Astrocyte (in vitro differentiated cells and primary cell): ENCODE data around the gene TFAP2D. TPM values are rescaled to one million over a fixed set of nuclear protein-coding genes. Genes with fewer than 3 reads are reported as not detected.
A peak's percentile ranks its signal among the peaks of the same experiment; 100 is the strongest.

Source experiments
- DNase-seq: peaks from one replicate; pipeline ENCODE4 v3.0.0-alpha.2; 2010; ENCODE audit warnings: low read depth
- FAIRE-seq: peaks from 2 replicates; lab custom pipeline; 2011; peaks lifted over from hg19 to GRCh38; lab: Jason Lieb, UNC
- H2AFZ ChIP-seq: 2 replicates; pipeline ENCODE4 v1.6.0; 2012; ENCODE audit warnings: low read depth, low read length, inconsistent platforms
- H3K27ac ChIP-seq: 2 replicates; pipeline ENCODE4 v1.5.1; 2011; ENCODE audit warnings: low read depth, low read length, inconsistent platforms
- H3K27me3 ChIP-seq: 2 replicates; pipeline ENCODE4 v1.6.0; 2011; ENCODE audit warnings: low read length, inconsistent platforms; ENCODE audit not compliant: insufficient read depth
- H3K36me3 ChIP-seq: 2 replicates; pipeline ENCODE4 v1.5.1; 2011; ENCODE audit warnings: low read length, inconsistent platforms; ENCODE audit not compliant: insufficient read depth
- H3K4me1 ChIP-seq: 2 replicates; pipeline ENCODE4 v1.5.1; 2011; ENCODE audit warnings: low read length, inconsistent platforms; ENCODE audit not compliant: insufficient read depth
- H3K4me2 ChIP-seq: 2 replicates; pipeline ENCODE4 v1.6.0; 2012; ENCODE audit warnings: low read length, inconsistent platforms
- H3K4me3 ChIP-seq: 2 replicates; pipeline ENCODE4 v1.5.1; 2011; ENCODE audit warnings: low read depth, mild to moderate bottlenecking, low read length, inconsistent platforms; ENCODE audit not compliant: insufficient read depth
- H3K79me2 ChIP-seq: 2 replicates; pipeline ENCODE4 v1.6.0; 2012; ENCODE audit warnings: mild to moderate bottlenecking, low read length, inconsistent platforms; ENCODE audit not compliant: insufficient read depth
- H3K9ac ChIP-seq: 2 replicates; pipeline ENCODE4 v1.6.0; 2012; ENCODE audit warnings: mild to moderate bottlenecking, low read length, inconsistent platforms
- H3K9me3 ChIP-seq: 2 replicates; pipeline ENCODE4 v1.5.1; 2012; ENCODE audit warnings: low read depth, mild to moderate bottlenecking, low read length, inconsistent platforms; ENCODE audit not compliant: insufficient read depth
- H4K20me1 ChIP-seq: 2 replicates; pipeline ENCODE4 v1.6.0; 2012; ENCODE audit warnings: low read length, inconsistent platforms; ENCODE audit not compliant: insufficient read depth
- H3K27ac Mint-ChIP-seq: one replicate; pipeline ENCODE4 v1.8.0; 2021; ENCODE audit warnings: mild to moderate bottlenecking, mixed read lengths; ENCODE audit not compliant: unreplicated experiment
- H3K27me3 Mint-ChIP-seq: one replicate; pipeline ENCODE4 v1.8.0; 2021; ENCODE audit warnings: low read depth, mixed read lengths; ENCODE audit not compliant: unreplicated experiment
- H3K36me3 Mint-ChIP-seq: one replicate; pipeline ENCODE4 v1.8.0; 2021; ENCODE audit warnings: low read depth, mixed read lengths; ENCODE audit not compliant: unreplicated experiment
- H3K4me1 Mint-ChIP-seq: one replicate; pipeline ENCODE4 v1.8.0; 2021; ENCODE audit warnings: low read depth, mixed read lengths; ENCODE audit not compliant: unreplicated experiment
- H3K4me3 Mint-ChIP-seq: one replicate; pipeline ENCODE4 v1.8.0; 2021; ENCODE audit warnings: mild to moderate bottlenecking, moderate library complexity, mixed read lengths; ENCODE audit not compliant: unreplicated experiment
- H3K9me3 Mint-ChIP-seq: one replicate; pipeline ENCODE4 v1.8.0; 2021; ENCODE audit warnings: mild to moderate bottlenecking, mixed read lengths; ENCODE audit not compliant: unreplicated experiment
- CTCF ChIP-seq: IDR thresholded peaks from 2 replicates; pipeline ENCODE4 v1.5.1; 2011; ENCODE audit warnings: low read depth, mild to moderate bottlenecking, inconsistent platforms, low read length, moderate library complexity; ENCODE audit not compliant: insufficient read depth
- EZH2 ChIP-seq: IDR thresholded peaks from 2 replicates; pipeline ENCODE4 v1.6.1; 2012; ENCODE audit warnings: mild to moderate bottlenecking, low read length, inconsistent platforms; ENCODE audit not compliant: insufficient read depth
- total RNA-seq: library from RNA; stranded (reverse); gene quantifications from 2 replicates; pipeline ENCODE4 v1.2.1, GENCODE V29; 2021

The TFAP2D gene
- total RNA-seq, 1 donor from 2014 or later: not detected

- Histone ChIP-seq H3K79me2 (no peaks in the 10 kb centered on the region), H3K36me3 (no peaks in the 10 kb centered on the region), H3K4me2 (no peak overlapping the region), H3K9me3 (peaks cover 3% of the 10 kb centered on the region), H3K4me3 (no peak overlapping the region), H4K20me1 (no peaks in the 10 kb centered on the region), H3K4me1 (no peaks in the 10 kb centered on the region), H3K27me3 (peaks cover 29% of the 10 kb centered on the region), H2AFZ (no peak overlapping the region), H3K9ac (no peak overlapping the region), H3K27ac (no peak overlapping the region)
- TF ChIP-seq EZH2 (no peak), CTCF (no peak)
- Mint-ChIP-seq H3K4me1 (no peaks in the 10 kb centered on the region), H3K4me3 (no peak overlapping the region), H3K9me3 (peaks cover 22% of the 10 kb centered on the region), H3K27ac (peak overlapping the region; percentile 4), H3K27me3 (peaks cover 96% of the 10 kb centered on the region), H3K36me3 (no peaks in the 10 kb centered on the region)
- FAIRE-seq: no peak
- DNase-seq: no peak
Measured at GRCh38 chr6:50713977-50714486, 706 bp downstream of the TFAP2D start.

- Histone ChIP-seq H3K9me3 (no peaks in the 10 kb centered on the region), H4K20me1 (no peaks in the 10 kb centered on the region), H3K4me1 (no peaks in the 10 kb centered on the region), H2AFZ (no peak overlapping the region), H3K79me2 (no peaks in the 10 kb centered on the region), H3K27me3 (peaks cover 29% of the 10 kb centered on the region), H3K36me3 (no peaks in the 10 kb centered on the region), H3K9ac (no peak overlapping the region), H3K4me2 (no peak overlapping the region), H3K27ac (no peak overlapping the region), H3K4me3 (no peak overlapping the region)
- no peak for FAIRE-seq
- H3K36me3 Mint-ChIP-seq: no peaks in the 10 kb centered on the region
- H3K27ac Mint-ChIP-seq: peak overlapping the region; percentile 63
- peaks cover 96% of the 10 kb centered on the region for H3K27me3 Mint-ChIP-seq
- no peaks in the 10 kb centered on the region for H3K4me1 Mint-ChIP-seq
- H3K4me3 Mint-ChIP-seq: no peak overlapping the region
- H3K9me3 Mint-ChIP-seq: peaks cover 19% of the 10 kb centered on the region
- no peak for DNase-seq
- TF ChIP-seq CTCF: no peak
- no peak for TF ChIP-seq EZH2
Measured at GRCh38 chr6:50714487-50715379, 1.4 kb downstream of the TFAP2D start.
